ENCODE data around the gene SRSF12.
"Not testable (repeated sequence)": the region's sequence is repeated elsewhere in the genome, so short reads cannot be mapped to it uniquely, and the experiment has no call there.

SRSF12 gene

GRCh38 chr6:89128256-89128671, 10.4 kb upstream of the SRSF12 start:
- not testable (repeated sequence) for DNase-seq (ENCODE audit: low spot score)

GRCh38 chr6:89122625-89123024, 4.8 kb upstream of the SRSF12 start:
- DNase-seq (ENCODE audit: low spot score) = no peak

GRCh38 chr6:89121934-89122333, 4.1 kb upstream of the SRSF12 start:
- DNase-seq (ENCODE audit: low spot score) = no peak

- DNase-seq (ENCODE audit: low spot score) = no peak
Observed at GRCh38 chr6:89120371-89120770, 2.5 kb upstream of the SRSF12 start.

GRCh38 chr6:89118931-89119330, 1.1 kb upstream of the SRSF12 start:
- no peak for DNase-seq (ENCODE audit: low spot score)

- no peak for DNase-seq (ENCODE audit: low spot score)
Observed at GRCh38 chr6:89116702-89117101, 1.2 kb downstream of the SRSF12 start.

GRCh38 chr6:89111933-89112332, 5.9 kb downstream of the SRSF12 start:
- DNase-seq (ENCODE audit: low spot score) = no peak

GRCh38 chr6:89110284-89110683, 7.6 kb downstream of the SRSF12 start:
- no peak for DNase-seq (ENCODE audit: low spot score)

- no peak for DNase-seq (ENCODE audit: low spot score)
Observed at GRCh38 chr6:89100114-89100513, 17.8 kb downstream of the SRSF12 start.

GRCh38 chr6:89098461-89098860, 19.4 kb downstream of the SRSF12 start:
- no peak for DNase-seq (ENCODE audit: low spot score)

- no peak for DNase-seq (ENCODE audit: low spot score)
Observed at GRCh38 chr6:89087881-89088280, 30.0 kb downstream of the SRSF12 start.

GRCh38 chr6:89085409-89086205, 32.3 kb downstream of the SRSF12 start:
- DNase-seq (ENCODE audit: low spot score) = no peak

- no peak for DNase-seq (ENCODE audit: low spot score)
Observed at GRCh38 chr6:89084954-89085353, 32.9 kb downstream of the SRSF12 start.

GRCh38 chr6:89084542-89084941, 33.3 kb downstream of the SRSF12 start:
- DNase-seq (ENCODE audit: low spot score) = no peak

GRCh38 chr6:89082486-89082891, 35.4 kb downstream of the SRSF12 start:
- DNase-seq (ENCODE audit: low spot score) = no peak

- DNase-seq (ENCODE audit: low spot score) = peak; percentile 92
Observed at GRCh38 chr6:89081423-89082322, 36.2 kb downstream of the SRSF12 start.

- no peak for DNase-seq (ENCODE audit: low spot score)
Observed at GRCh38 chr6:89081129-89081422, 36.8 kb downstream of the SRSF12 start.

- peak; percentile 95 for DNase-seq (ENCODE audit: low spot score)
Observed at GRCh38 chr6:89080281-89081128, 37.4 kb downstream of the SRSF12 start, which contains the start of gene PNRC1. PNRC1 (plus strand) TSS chr6:89080751; CDS start chr6:89080895, 144 bp downstream.

- peak; percentile 34 for DNase-seq (ENCODE audit: low spot score)
Observed at GRCh38 chr6:89079511-89080234, 38.2 kb downstream of the SRSF12 start.

- no peak for DNase-seq (ENCODE audit: low spot score)
Observed at GRCh38 chr6:89073840-89074239, 44.0 kb downstream of the SRSF12 start.

GRCh38 chr6:89073014-89073620, 44.8 kb downstream of the SRSF12 start:
- DNase-seq (ENCODE audit: low spot score) = no peak

Data from hepatic stellate cell (primary cell).